ENCODE data around the gene OTOP2.

- TF ChIP-seq CTCF (conservative IDR thresholded peaks at IDR 0.05; ENCODE audit: low read depth, low read length) (no peak), RCOR1 (IDR thresholded peaks at IDR 0.05; ENCODE audit: insufficient replicate concordance, low read length) (no peak), SMC3 (IDR thresholded peaks at IDR 0.05; ENCODE audit: low read depth, low read length) (no peak), ELK1 (IDR thresholded peaks at IDR 0.05; ENCODE audit: borderline replicate concordance, low read depth, low read length) (no peak), POLR2A (IDR thresholded peaks at IDR 0.05; ENCODE audit: low read depth, low read length) (no peak), RFX5 (IDR thresholded peaks at IDR 0.05; ENCODE audit: low read depth, low read length) (no peak), BHLHE40 (IDR thresholded peaks at IDR 0.05; ENCODE audit: low read depth, low read length) (no peak), USF2 (IDR thresholded peaks at IDR 0.05; ENCODE audit: low read depth, low read length) (no peak), CHD1 (IDR thresholded peaks at IDR 0.05; ENCODE audit: low read depth, low read length) (no peak), RAD21 (IDR thresholded peaks at IDR 0.05; ENCODE audit: low read length) (no peak), MAFK (IDR thresholded peaks at IDR 0.05; ENCODE audit: low read depth, low read length) (no peak), CEBPB (IDR thresholded peaks at IDR 0.05; ENCODE audit: low read depth, low read length) (no peak), MAZ (IDR thresholded peaks at IDR 0.05; ENCODE audit: borderline replicate concordance, low read depth, low read length) (no peak)
Measured at GRCh38 chr17:74903034-74903433, 21.0 kb upstream of the OTOP2 start.

Measured in IMR-90 (cell line).